ENCODE results near the gene PYGM.

PYGM gene

DNA sequence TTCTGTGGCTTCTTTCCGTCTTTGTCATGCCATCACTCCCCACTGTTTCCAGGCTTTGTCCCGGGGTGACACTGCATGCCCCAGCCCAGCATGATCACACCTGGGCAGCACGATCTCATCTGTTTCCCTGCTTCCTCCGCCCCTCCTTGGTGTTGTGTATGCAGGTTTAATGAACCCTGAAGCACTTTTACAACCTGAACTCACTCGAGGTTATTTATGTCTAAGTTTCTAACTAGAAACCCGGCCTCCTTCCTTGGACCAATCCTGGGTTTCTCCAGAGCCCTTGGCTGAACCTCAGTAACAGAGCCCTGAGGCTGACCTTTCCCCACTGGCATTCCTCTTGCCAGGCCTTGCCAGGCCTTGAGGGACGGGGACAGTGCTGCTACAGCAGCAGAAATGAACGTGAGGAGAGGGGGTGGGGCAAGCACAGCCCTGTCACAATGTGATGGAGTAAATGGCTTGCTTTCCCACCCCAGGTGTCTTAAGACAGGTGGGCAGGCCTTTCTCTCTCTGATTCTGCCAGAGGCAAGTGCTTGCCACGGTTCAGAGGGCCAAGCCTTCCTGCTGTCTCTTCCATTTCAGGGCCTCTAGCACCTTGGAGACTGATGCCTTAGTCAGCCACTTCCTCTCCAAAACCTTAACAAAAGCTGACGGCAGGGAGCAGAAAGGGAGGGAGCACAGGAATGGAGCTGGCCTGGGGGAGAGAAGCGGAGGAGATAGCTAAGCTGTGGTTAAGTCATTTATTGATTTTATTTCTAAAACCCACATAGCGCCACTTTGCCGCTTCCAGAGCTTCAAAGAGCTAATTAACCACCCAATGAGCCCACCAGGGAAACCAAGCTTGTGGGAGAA, 3.1 kb upstream of the PYGM start:
- TF ChIP-seq JUND (IDR thresholded peaks at IDR 0.05; ENCODE audit: low read depth): no peak
- peak in 1 of 2 experiments; percentile 49 for DNase-seq (ENCODE audit: low read depth in 1 of 2, low spot score in 1 of 2)
- in situ Hi-C loops (cut with HindIII; ENCODE audit: low pct_unique_long_range_greater_than_20kb, low sequenced_read_pairs): no loop called here

- no peak for TF ChIP-seq JUND (IDR thresholded peaks at IDR 0.05; ENCODE audit: low read depth)
- in situ Hi-C loops (cut with HindIII; ENCODE audit: low pct_unique_long_range_greater_than_20kb, low sequenced_read_pairs): no loop called here
- DNase-seq (ENCODE audit: low read depth in 1 of 2, low spot score in 1 of 2): peak in 1 of 2 experiments; percentile 33
These were observed 2.5 kb upstream of the PYGM start for GRCh38 chr11:64762277-64762673.

DNA sequence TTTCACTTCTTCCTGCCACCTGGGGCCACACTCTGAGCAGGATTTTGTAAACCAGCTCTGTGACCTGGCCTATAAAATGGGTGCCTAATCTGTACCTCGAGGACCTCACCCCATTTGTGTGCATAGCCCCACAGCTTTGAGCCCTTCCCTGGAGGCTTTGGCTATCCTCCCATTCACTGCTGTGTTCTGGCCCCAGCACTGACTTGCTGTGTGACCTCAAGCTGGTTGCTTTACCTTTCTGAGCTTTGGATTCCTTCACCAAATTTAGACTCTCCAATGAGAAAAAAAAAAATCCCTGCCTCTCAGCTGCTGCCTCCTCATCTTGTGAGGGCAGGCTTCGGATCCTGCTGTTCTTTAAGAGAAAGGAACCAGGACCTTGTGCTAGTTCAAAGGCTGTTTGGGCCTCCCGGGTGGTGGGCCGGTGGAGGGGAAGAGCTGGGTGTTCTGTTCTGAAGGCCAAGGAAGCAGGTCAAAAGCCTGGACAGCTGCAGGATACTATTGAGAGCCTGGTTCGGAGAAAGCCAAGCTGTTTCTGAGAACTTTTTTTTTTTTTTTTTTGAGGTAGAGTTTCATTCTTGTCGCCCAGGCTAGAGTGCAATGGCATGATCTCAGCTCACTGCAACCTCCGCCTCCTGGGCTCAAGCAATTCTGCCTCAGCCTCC, 1.1 kb upstream of the PYGM start:
- in situ Hi-C loops (cut with HindIII; ENCODE audit: low pct_unique_long_range_greater_than_20kb, low sequenced_read_pairs): no loop called here
- no peak for TF ChIP-seq JUND (IDR thresholded peaks at IDR 0.05; ENCODE audit: low read depth)
- DNase-seq (ENCODE audit: low read depth in 1 of 2, low spot score in 1 of 2): no peak

DNA sequence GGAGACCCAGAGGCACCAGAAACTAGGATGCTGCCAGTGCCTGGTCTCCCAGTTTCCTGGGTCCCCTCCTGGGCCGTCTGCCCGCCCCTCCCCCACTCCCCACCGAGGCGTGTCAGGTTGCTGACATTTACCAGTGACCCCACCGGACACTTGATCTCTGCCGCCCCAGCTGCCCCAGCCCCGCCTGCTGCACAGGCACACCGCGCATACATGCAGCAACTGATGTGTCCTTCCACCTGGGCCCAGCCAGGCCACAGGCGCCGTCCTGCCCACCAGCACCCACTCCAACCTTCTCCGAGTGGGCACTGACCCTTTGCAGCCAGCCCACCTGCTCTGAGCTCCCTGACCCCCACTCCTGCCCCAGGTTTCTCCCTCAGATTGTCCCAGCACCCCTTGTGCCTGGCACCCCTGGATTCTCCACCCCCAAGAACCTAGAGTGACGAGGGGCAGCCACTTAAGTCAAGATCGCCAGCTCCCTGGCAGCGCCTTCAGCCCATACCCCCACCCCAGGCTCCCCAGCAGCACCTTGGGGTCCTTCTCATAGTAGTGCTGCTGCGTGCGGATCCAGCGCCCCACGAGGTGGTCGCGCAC, 548 bp downstream of the PYGM start:
- no peak for TF ChIP-seq JUND (IDR thresholded peaks at IDR 0.05; ENCODE audit: low read depth)
- no peak for DNase-seq (ENCODE audit: low read depth in 1 of 2, low spot score in 1 of 2)
- in situ Hi-C loops (cut with HindIII; ENCODE audit: low pct_unique_long_range_greater_than_20kb, low sequenced_read_pairs): no loop called here

DNA sequence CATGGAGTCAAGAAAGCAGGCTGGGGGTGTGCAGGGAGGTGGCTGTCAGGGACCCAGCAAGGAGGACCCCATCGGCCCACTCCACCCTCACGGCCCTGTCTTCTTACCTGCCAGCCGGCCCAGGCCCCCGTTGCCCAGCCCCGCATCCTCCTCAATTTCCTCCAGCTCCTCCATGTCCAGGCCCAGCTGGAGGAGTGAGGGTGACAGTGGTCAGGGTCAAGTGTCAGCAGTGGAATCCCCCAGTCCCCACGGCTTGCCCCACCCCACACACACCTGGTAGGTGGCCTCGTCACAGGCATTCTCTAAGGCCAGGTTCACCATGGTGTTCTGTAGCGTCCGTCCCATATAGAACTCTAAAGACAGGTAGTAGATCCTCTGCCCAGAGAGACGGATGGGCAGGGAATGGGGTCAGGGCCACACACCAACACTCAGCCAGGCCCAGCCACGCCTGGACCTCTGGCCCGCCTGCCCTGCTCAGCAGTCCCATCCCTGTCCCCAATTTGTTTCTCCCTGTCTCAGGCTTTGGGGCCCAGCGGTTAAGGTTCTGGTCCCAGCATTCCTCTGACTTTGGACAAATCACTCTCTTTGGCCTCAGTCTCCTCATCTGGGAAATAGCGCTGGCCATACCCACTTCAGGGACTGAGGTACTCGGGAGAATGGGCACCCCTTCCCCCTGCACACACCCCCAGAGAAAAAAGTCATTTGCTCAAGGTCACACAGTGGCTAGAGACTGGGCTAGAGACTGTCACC, 1.3 kb downstream of the PYGM start:
- in situ Hi-C loops (cut with HindIII; ENCODE audit: low pct_unique_long_range_greater_than_20kb, low sequenced_read_pairs): no loop called here
- no peak for DNase-seq (ENCODE audit: low read depth in 1 of 2, low spot score in 1 of 2)
- TF ChIP-seq JUND (IDR thresholded peaks at IDR 0.05; ENCODE audit: low read depth): no peak

- in situ Hi-C loops (cut with HindIII; ENCODE audit: low pct_unique_long_range_greater_than_20kb, low sequenced_read_pairs): no loop called here
- TF ChIP-seq JUND (IDR thresholded peaks at IDR 0.05; ENCODE audit: low read depth): no peak
- DNase-seq (ENCODE audit: low read depth in 1 of 2, low spot score in 1 of 2): no peak
These were observed 2.0 kb downstream of the PYGM start for GRCh38 chr11:64757549-64758329.

DNA sequence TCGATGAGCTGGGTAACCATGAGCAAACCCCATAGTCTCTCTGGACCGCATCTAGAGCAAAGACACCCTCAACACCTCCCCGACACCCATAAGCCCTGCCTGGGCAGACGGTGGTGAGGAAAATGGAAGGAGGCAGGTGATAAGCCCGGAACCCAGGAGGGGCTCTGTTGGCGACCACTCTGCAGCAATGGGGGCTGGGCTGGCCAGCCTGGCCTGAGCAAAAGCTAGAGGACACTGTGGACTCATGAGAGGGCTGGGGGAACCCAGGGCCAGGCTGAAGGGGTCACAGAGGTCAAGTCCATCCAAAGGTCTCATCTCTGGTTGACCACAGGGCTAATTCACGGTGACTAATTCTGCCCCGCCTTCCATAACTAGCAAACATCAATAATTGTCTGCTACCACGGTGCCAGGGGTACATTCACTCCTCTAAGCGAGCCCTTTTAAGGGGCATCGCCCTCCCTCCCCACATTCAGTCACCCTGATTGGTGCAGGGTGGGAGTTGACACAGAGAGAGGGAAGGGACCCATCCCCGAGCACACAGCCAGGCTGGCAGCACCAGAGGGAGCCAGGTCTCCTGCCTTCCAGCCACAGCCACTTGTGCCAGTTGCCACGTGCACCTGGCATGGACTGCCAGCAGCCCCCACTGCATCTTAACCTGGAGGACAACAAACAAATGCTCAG, 4.0 kb downstream of the PYGM start:
- in situ Hi-C loops (cut with HindIII; ENCODE audit: low pct_unique_long_range_greater_than_20kb, low sequenced_read_pairs): no loop called here
- TF ChIP-seq JUND (IDR thresholded peaks at IDR 0.05; ENCODE audit: low read depth): no peak
- DNase-seq (ENCODE audit: low read depth in 1 of 2, low spot score in 1 of 2): no peak

GRCh38 chr11:64754919-64755662, 4.7 kb downstream of the PYGM start:
- TF ChIP-seq JUND (IDR thresholded peaks at IDR 0.05; ENCODE audit: low read depth): no peak
- in situ Hi-C loops (cut with HindIII; ENCODE audit: low pct_unique_long_range_greater_than_20kb, low sequenced_read_pairs): no loop called here
- DNase-seq (ENCODE audit: low read depth in 1 of 2, low spot score in 1 of 2): no peak

GRCh38 chr11:64754124-64754918, 5.5 kb downstream of the PYGM start:
- DNase-seq (ENCODE audit: low read depth in 1 of 2, low spot score in 1 of 2): no peak
- TF ChIP-seq JUND (IDR thresholded peaks at IDR 0.05; ENCODE audit: low read depth): no peak
- in situ Hi-C loops (cut with HindIII; ENCODE audit: low pct_unique_long_range_greater_than_20kb, low sequenced_read_pairs): no loop called here

DNA sequence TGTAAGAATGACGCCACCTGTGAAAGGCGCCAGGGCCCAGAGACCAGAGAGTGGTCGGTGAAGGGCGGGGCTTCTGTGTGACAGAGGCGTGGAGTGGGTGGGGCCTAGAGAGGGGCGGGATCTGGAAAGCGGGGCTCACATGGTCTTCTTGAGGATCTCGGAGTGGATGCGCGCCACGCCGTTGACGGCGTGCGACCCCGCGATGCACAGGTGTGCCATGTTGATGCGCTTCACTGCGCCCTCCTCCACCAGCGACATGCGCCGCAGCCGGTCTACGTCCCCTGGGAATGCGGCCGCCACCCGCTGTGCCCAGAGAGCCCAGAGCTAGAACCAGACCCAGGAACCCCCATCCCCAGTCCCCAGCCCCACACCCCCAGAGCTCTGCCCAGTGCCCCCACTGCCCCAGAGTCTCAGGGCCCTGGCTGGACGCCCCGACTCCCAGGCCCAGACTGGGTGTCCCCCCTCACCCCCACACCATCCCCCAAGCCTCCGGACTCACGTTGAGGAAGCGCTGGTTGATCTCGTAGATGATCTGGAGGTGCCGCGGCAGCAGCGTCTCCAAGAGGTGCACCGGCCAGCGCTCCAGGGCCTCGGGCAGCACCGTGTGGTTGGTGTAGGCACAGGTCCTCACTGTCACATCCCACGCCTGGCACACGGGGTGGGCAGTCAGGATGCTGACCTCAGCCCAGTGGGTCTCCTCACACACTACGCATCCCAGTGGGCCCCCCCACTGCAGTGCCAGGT, 6.2 kb downstream of the PYGM start:
- TF ChIP-seq JUND (IDR thresholded peaks at IDR 0.05; ENCODE audit: low read depth): no peak
- no peak for DNase-seq (ENCODE audit: low read depth in 1 of 2, low spot score in 1 of 2)
- in situ Hi-C loops (cut with HindIII; ENCODE audit: low pct_unique_long_range_greater_than_20kb, low sequenced_read_pairs): no loop called here
